H9 (cell line): ENCODE results near the gene SOX1. TPM values are rescaled to one million over a fixed set of nuclear protein-coding genes. Genes with fewer than 3 reads are reported as not detected.

Experiments
- DNase-seq: peaks from one replicate; pipeline ENCODE4 v3.0.0-alpha.2; 2017
- H2AFZ ChIP-seq: one replicate; pipeline ENCODE4 v1.6.1; 2013; ENCODE audit warnings: mild to moderate bottlenecking, low read length, control low read depth, moderate library complexity
- H2AK5ac ChIP-seq: 2 replicates; pipeline ENCODE4 v1.6.1; 2013; ENCODE audit warnings: low read length, control low read depth, mixed read lengths; ENCODE audit not compliant: insufficient read length
- H2BK120ac ChIP-seq: one replicate; pipeline ENCODE4 v1.6.1; 2013; ENCODE audit warnings: low read depth, mild to moderate bottlenecking, low read length, control low read depth, inconsistent platforms; ENCODE audit not compliant: poor library complexity, severe bottlenecking
- H2BK12ac ChIP-seq: 2 replicates; pipeline ENCODE4 v1.6.1; 2013; ENCODE audit warnings: low read length, control low read depth, mixed read lengths, low read depth; ENCODE audit not compliant: insufficient read length
- H2BK15ac ChIP-seq: 2 replicates; pipeline ENCODE4 v1.6.1; 2013; ENCODE audit warnings: low read depth, low read length, control low read depth
- H2BK20ac ChIP-seq: one replicate; pipeline ENCODE4 v1.6.1; 2013; ENCODE audit warnings: low read depth, mild to moderate bottlenecking, low read length, control low read depth, inconsistent platforms; ENCODE audit not compliant: poor library complexity, severe bottlenecking
- H2BK5ac ChIP-seq: 2 replicates; pipeline ENCODE4 v1.6.1; 2013; ENCODE audit warnings: low read length, control low read depth, mixed read lengths; ENCODE audit not compliant: insufficient read length
- H3K14ac ChIP-seq: 2 replicates; pipeline ENCODE4 v1.6.1; 2013; ENCODE audit warnings: low read length, control low read depth; ENCODE audit not compliant: insufficient read depth
- H3K18ac ChIP-seq: 2 replicates; pipeline ENCODE4 v1.6.1; 2013; ENCODE audit warnings: low read depth, mild to moderate bottlenecking, mixed read lengths, low read length, control low read depth; ENCODE audit not compliant: insufficient read length
- H3K23ac ChIP-seq: 2 replicates; pipeline ENCODE4 v1.6.1; 2013; ENCODE audit warnings: low read length, control low read depth, mixed read lengths, low read depth; ENCODE audit not compliant: insufficient read length
- H3K23me2 ChIP-seq: 2 replicates; pipeline ENCODE4 v1.6.1; 2013; ENCODE audit warnings: low read depth, mild to moderate bottlenecking, mixed read lengths, low read length, control low read depth; ENCODE audit not compliant: insufficient read length, poor library complexity, severe bottlenecking
- H3K27ac ChIP-seq: 2 replicates; pipeline ENCODE4 v1.5.1; 2013; ENCODE audit warnings: low read length, control low read depth, mixed read lengths, low read depth; ENCODE audit not compliant: insufficient read length
- H3K27me3 ChIP-seq: 2 replicates; pipeline ENCODE4 v1.6.1; 2013; ENCODE audit warnings: low read length, control low read depth, inconsistent platforms; ENCODE audit not compliant: insufficient read depth
- H3K4ac ChIP-seq: 2 replicates; pipeline ENCODE4 v1.6.1; 2013; ENCODE audit warnings: low read depth, mild to moderate bottlenecking, control low read depth, inconsistent platforms, low read length, moderate library complexity
- H3K4me1 ChIP-seq: 2 replicates; pipeline ENCODE4 v1.6.1; 2013; ENCODE audit warnings: low read length, control low read depth, inconsistent platforms; ENCODE audit not compliant: insufficient read depth
- H3K4me2 ChIP-seq: 2 replicates; pipeline ENCODE4 v1.6.1; 2013; ENCODE audit warnings: low read length, control low read depth, mixed read lengths; ENCODE audit not compliant: insufficient read length, insufficient read depth
- H3K56ac ChIP-seq: 2 replicates; pipeline ENCODE4 v1.6.1; 2013; ENCODE audit warnings: low read depth, mild to moderate bottlenecking, mixed read lengths, low read length, control low read depth; ENCODE audit not compliant: insufficient read length
- H3K79me1 ChIP-seq: 2 replicates; pipeline ENCODE4 v1.6.1; 2013; ENCODE audit warnings: low read depth, mild to moderate bottlenecking, moderate library complexity, low read length, control low read depth, inconsistent platforms; ENCODE audit not compliant: insufficient read depth, poor library complexity, severe bottlenecking
- H3K79me2 ChIP-seq: 2 replicates; pipeline ENCODE4 v1.6.1; 2013; ENCODE audit warnings: low read length, control low read depth, inconsistent platforms; ENCODE audit not compliant: insufficient read depth
- H3K9ac ChIP-seq: 2 replicates; pipeline ENCODE4 v1.6.1; 2013; ENCODE audit warnings: low read length, control low read depth, mixed read lengths; ENCODE audit not compliant: insufficient read length; ENCODE audit errors: extremely low read depth
- H3K9me3 ChIP-seq: one replicate; pipeline ENCODE4 v1.6.1; 2013; ENCODE audit warnings: low read depth, low read length, inconsistent platforms; ENCODE audit not compliant: control insufficient read depth
- H3T11ph ChIP-seq: one replicate; pipeline ENCODE4 v1.6.1; 2013; ENCODE audit warnings: mild to moderate bottlenecking, low read length, control low read depth, inconsistent platforms
- H4K20me1 ChIP-seq: one replicate; pipeline ENCODE4 v1.6.1; 2013; ENCODE audit not compliant: control insufficient read depth, insufficient read length, insufficient read depth
- H4K5ac ChIP-seq: 2 replicates; pipeline ENCODE4 v1.6.1; 2013; ENCODE audit warnings: low read depth, mild to moderate bottlenecking, mixed read lengths, low read length, control low read depth; ENCODE audit not compliant: insufficient read length
- H4K8ac ChIP-seq: replicated peaks from 2 replicates; pipeline ENCODE4 v1.6.1; 2013; ENCODE audit warnings: low read length, control low read depth, mixed read lengths, low read depth; ENCODE audit not compliant: insufficient read length
- H4K91ac ChIP-seq: 2 replicates; pipeline ENCODE4 v1.6.1; 2013; ENCODE audit warnings: low read depth, mild to moderate bottlenecking, moderate library complexity, mixed read lengths, low read length, control low read depth; ENCODE audit not compliant: insufficient read length
- H3K27ac Mint-ChIP-seq, 3 experiments: 2 replicates in 2 of 3; 3 replicates in 1 of 3; pipeline ENCODE4 v1.8.0; 2020 to 2021; ENCODE audit warnings: mixed read lengths in 3 of 3, mild to moderate bottlenecking in 1 of 3, moderate library complexity in 1 of 3
- H3K27me3 Mint-ChIP-seq: 2 replicates; pipeline ENCODE4 v1.8.0; 2021; ENCODE audit warnings: low read depth, mild to moderate bottlenecking, moderate library complexity, mixed read lengths
- H3K36me3 Mint-ChIP-seq, 3 experiments: 2 replicates in 2 of 3; 3 replicates in 1 of 3; pipeline ENCODE4 v1.8.0; 2020 to 2021; ENCODE audit warnings: low read depth in 3 of 3, mixed read lengths in 3 of 3; ENCODE audit not compliant: insufficient read depth in 1 of 3
- H3K4me1 Mint-ChIP-seq, 2 experiments: 2 replicates each; pipeline ENCODE4 v1.8.0; 2020; ENCODE audit warnings: mixed read lengths in 2 of 2
- H3K4me3 Mint-ChIP-seq, 2 experiments: 2 replicates in 1 of 2; 3 replicates in 1 of 2; pipeline ENCODE4 v1.8.0; 2020 to 2021; ENCODE audit warnings: mild to moderate bottlenecking in 2 of 2, mixed read lengths in 2 of 2, moderate library complexity in 1 of 2
- H3K9me3 Mint-ChIP-seq, 2 experiments: 2 replicates in 1 of 2; 3 replicates in 1 of 2; pipeline ENCODE4 v1.8.0; 2020; ENCODE audit warnings: mild to moderate bottlenecking in 2 of 2, mixed read lengths in 2 of 2, moderate library complexity in 1 of 2
- WGBS: extraction: QIAGEN DNeasy Blood & Tissue Kit; methylation state at CpG from one replicate; pipeline ENCODE4 v1.1.7; 2013; ENCODE audit warnings: missing lambda C conversion rate, low lambda C conversion rate, mixed read lengths; ENCODE audit not compliant: insufficient read length; ENCODE audit errors: extremely low coverage; 5-methylcytosine and 5-hydroxymethylcytosine counted together
- total RNA-seq: library from RNA; stranded (reverse); gene quantifications from 2 replicates; pipeline ENCODE4 v1.2.1, GENCODE V29; 2021
- TF ChIP-seq, protein P1 (sequence below): fragments of 200-600 bp; sonication (generic); conservative IDR thresholded peaks from 3 replicates; pipeline ENCODE4 v1.8.0; 2021; ENCODE audit warnings: antibody characterized with exemption, mild to moderate bottlenecking

The SOX1 gene
- total RNA-seq, 1 experiment from 2014 or later, result 0.17 TPM

GRCh38 chr13:112057736-112058518 lies 9.0 kb upstream of the SOX1 start:
- H3K9ac ChIP-seq, result no peak overlapping the region

More at GRCh38 chr13:112057736-112058518, 9.0 kb upstream of the SOX1 start:
- Mint-ChIP-seq H3K36me3 (peaks cover 0 to 2% (median 0%) of the 10 kb centered on the region in 3 experiments; a peak in 2 of 7 replicates), H3K9me3 (peaks cover 4% of the 10 kb centered on the region in 2 experiments; a peak in 3 of 5 replicates), H3K4me3 (peak overlapping the region in 1 of 2 experiments; percentile 80; a peak in 3 of 5 replicates), H3K27me3 (peaks cover 100% of the 10 kb centered on the region), H3K27ac (peak overlapping the region in 1 of 3 experiments; percentile 35; a peak in 1 of 7 replicates), H3K4me1 (peaks cover 17 to 56% of the 10 kb centered on the region in 2 experiments)
- Histone ChIP-seq H4K5ac (no peak overlapping the region), H3K79me2 (no peaks in the 10 kb centered on the region), H3K79me1 (no peaks in the 10 kb centered on the region), H4K91ac (no peak overlapping the region), H2BK15ac (no peak overlapping the region), H3K4ac (no peak overlapping the region), H3T11ph (no peak overlapping the region), H3K14ac (no peak overlapping the region), H3K4me2 (peak overlapping the region; percentile 47), H4K8ac (no peak overlapping the region), H3K4me1 (no peaks in the 10 kb centered on the region), H3K56ac (no peak overlapping the region), H2AFZ (no peak overlapping the region), H2BK20ac (no peak overlapping the region), H2BK5ac (no peak overlapping the region), H2BK12ac (no peak overlapping the region), H2BK120ac (no peak overlapping the region), H3K18ac (no peak overlapping the region), H3K27me3 (peaks cover 95% of the 10 kb centered on the region), H3K23ac (no peak overlapping the region), H2AK5ac (no peak overlapping the region), H3K27ac (no peak overlapping the region), H4K20me1 (no peaks in the 10 kb centered on the region), H3K9me3 (no peaks in the 10 kb centered on the region), H3K23me2 (peaks cover 8% of the 10 kb centered on the region)
- TF ChIP-seq, protein P1, sequence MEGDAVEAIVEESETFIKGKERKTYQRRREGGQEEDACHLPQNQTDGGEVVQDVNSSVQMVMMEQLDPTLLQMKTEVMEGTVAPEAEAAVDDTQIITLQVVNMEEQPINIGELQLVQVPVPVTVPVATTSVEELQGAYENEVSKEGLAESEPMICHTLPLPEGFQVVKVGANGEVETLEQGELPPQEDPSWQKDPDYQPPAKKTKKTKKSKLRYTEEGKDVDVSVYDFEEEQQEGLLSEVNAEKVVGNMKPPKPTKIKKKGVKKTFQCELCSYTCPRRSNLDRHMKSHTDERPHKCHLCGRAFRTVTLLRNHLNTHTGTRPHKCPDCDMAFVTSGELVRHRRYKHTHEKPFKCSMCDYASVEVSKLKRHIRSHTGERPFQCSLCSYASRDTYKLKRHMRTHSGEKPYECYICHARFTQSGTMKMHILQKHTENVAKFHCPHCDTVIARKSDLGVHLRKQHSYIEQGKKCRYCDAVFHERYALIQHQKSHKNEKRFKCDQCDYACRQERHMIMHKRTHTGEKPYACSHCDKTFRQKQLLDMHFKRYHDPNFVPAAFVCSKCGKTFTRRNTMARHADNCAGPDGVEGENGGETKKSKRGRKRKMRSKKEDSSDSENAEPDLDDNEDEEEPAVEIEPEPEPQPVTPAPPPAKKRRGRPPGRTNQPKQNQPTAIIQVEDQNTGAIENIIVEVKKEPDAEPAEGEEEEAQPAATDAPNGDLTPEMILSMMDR, result no peak
- no CpG with 5 or more reads among the region's 57 CpGs for WGBS
- DNase-seq, result peak; percentile 56
